HG03066 (cell line): ENCODE results near the gene COL5A1.

ENCODE experiments used
- ATAC-seq: cut with Tn5 transposase; IDR thresholded peaks from one replicate; pipeline ENCODE4 v1.9.1; 2021; ENCODE audit warnings: low read depth; ENCODE audit not compliant: unreplicated experiment

COL5A1 gene

DNA sequence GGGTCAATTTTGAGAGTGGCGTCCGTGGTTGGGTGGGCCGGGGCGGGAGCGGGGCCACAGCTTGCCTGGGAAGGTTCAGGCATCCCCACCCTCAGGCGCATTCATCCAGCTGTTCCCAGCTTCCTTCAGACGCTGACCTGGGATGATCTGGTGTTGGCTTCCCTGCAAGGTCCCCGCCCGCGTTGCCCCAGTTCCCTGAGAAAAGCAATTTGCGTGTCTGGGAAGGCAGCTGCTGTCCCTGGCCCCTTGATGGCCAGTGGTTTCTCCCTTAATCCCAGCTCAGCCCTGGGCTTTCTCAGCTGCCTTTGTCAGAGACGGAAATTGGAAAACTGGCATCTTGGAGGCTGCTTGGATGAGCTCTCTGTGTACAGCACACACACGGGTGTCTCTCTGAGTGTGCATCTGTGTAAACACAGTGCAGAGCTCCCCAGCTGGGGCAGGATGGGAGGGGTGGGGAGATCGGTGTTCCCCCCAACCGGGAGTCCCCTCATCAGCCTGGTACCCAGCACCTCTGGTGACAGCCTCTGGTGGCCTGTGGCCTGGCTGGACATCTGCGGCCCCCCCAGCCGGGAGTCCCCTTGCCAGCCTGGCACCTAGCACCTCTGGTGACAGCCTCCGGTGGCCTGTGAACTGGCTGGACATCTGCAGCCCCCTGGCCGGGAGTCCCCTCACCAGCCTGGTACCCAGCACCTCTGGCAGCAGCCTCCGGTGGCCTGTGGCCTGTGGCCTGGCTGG, 94.0 kb downstream of the COL5A1 start:
- no peak for ATAC-seq

DNA sequence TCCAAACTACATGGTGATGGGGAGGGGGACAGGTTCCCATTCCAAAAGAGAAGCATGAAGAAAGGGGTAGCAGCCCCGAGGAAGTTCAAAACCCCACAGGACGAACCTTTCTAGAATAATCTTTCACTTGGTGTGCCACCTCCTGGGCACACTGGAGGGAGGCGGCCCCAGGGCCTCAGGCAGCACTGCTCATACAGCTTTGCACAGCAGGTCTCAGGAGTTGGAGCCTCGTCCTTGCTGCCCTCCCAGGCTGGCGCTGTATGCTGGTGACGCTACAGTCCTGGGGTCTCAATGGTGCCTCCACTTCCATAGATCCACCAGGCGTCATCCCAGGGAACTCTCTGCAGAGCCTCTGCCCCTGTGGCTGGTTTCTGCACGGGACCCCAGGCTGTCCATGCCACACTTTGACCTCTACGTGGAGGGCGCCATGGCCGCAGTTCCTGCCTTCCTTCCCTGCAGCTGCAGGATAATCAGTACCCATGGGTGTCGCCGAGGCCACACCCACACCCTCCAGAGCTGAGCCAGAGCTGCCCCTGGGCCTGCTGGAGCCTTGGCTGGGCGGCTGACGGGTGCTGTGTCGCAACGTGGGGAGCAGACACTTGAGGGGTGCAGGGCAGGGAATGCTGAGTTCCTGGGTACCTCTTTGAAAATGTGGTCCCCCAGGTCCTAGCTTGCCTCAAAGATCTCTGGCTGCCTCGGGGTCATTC, 95.3 kb downstream of the COL5A1 start:
- ATAC-seq, result no peak

DNA sequence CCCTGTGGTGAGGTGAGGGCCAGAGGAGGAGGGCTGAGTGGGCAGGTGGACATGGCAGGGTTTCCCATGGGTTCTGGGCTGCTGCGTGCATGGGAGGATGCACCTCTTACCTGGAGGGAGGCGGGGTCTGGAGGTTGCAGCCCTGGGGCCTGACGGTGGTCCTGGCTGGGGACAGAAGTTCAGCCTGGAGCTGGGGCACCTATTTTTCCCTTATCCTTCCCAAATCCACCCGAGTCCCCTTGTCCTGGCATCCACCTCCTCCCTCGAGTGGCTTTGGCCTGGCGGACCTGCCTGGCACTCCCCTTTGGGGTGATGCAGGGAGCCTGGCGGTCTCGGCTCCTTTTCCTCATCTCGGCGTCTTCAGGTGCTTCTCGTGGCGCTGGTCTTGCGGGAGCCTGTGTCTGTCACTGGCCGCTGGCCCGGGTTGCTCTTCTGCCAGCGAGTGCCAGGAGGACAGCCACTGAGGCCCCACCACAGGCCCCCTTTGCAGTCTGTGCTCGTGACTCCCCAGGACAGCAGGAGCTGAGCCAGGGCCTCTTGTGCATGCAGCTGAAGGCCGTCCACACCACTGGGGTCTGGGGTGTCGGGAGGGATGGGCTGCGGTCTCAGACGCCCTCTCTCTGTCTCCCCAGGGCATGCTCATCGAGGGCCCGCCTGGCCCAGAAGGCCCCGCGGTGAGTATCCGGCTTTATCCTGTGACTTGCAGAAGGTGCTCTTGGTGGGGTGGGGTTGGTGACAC, 96.4 kb downstream of the COL5A1 start:
- no peak for ATAC-seq

DNA sequence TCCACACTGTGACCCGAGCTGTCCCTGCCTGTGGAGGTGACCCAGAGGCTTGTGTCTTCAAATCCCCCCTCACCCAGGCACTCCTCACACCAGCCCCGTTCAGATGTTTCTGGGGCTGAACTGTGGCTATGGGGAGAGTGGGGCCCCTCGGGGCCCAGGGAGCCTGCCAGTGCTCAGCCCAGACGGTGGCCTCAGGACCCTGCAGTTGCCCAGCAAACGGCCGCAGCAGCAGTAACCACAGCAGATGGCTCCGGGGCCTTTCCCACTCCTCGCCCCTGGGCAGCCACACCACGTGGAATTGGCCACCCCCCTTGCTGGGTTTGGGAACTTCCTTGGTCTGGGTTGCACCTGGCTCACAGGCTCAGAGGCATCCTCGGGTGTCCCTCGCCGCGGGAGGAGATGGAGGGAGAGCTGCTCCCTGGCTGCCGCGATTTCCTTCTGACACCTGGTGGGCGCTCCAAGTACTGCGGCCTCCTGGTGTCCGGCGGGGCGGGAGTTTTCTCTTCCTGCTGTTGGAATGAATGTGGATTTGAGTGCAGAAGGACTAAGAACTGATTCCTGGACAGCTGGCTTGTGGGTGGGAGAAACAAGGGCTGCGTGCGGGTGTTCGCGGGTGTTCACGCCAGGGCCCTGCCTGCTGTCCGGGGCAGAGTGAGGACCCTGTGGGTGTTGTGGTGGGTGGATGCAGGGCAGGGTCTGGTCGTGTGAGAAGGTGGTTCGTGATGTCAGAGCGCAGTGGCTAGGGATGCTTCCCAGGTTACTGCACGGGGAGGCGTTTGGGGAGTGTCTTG, 97.5 kb downstream of the COL5A1 start:
- no peak for ATAC-seq

DNA sequence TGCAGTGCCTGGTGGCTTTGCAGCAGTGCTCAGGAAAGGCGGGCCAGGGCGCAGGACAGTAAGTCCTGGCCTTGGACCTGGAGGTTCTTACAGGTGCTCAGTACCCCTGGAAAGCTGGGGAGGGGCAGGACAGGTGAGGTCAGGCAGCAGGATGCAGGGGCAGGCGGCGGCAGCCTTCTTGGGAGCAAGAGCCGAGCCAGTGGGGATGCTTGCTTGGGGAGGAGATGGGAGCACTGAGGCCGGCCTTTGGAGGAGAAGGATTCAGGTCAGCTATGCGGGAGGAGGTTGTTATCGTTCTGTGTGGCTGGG, 98.0 kb downstream of the COL5A1 start:
- no peak for ATAC-seq

DNA sequence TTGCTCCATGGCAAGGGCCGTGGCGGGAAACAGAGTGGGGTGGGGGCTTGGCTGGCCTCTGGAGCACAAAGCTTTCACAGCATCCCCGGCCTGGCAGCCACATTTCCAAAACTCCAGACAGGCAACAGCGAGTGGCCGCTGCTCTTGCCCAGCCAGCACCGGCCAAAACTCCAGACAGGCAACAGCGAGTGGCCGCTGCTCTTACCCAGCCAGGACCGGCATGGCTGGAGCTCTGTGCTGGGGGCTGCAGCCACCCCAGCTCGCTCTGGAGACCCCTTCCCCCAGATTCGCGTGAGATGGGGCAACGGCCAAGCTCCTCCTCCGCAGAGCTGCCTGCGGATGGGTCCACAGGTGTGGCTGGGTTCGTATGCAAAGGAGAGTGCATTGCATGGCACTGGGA, 98.5 kb downstream of the COL5A1 start:
- ATAC-seq, result no peak

DNA sequence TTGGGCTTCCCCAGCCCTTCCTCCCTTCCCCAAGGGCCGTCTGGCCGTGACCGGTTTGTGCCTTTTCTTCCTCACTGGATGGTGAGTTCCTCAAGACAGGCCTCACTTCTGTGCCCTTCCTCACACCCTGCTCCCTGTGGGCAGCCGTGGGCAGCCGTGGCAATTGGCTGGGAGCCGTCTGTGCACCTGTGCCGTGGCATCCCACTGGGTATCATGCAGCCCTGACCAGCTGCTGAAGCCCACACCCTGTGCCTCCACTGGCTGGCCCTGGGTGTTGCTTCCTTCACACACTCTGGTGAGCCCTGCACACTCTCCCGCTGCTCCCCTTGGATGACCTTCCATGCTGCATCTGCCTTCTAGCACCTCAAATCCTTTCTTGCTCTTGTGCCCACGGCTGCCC, 100.2 kb downstream of the COL5A1 start:
- no peak for ATAC-seq

DNA sequence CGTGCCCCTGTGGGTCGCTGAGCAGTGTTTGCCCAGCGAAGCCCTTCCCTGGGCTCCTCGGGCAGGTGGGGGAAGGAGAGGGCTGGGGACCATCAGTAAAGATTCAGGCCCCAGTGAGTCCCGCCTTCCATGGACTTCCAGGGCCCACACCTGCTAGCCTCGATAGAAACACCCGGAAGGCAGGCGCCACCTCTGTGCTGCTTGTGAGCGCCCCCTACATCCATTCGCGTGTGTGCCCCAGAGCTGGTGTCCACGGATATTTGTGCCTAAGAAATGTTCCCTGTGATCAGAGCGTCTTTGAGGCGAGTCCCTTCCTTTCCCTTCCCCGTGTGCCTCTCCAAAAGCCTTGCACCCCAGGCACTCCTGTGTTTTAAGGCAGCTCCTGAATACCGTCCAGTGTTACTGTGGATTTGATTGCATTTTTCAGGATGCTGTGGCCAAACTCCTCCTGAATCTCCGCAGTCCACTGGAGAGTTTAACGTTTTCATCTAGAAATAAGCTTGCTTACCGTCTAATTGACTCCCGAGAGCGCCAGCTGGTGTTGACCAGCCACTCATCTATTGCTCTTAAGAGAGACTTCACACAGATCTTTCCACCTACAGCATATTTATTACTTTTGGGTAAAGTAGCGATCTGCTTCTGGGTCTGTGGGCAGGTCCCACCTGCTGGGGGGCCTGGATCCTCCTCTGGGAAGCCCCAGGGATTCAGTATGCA, 101.4 kb downstream of the COL5A1 start:
- no peak for ATAC-seq

DNA sequence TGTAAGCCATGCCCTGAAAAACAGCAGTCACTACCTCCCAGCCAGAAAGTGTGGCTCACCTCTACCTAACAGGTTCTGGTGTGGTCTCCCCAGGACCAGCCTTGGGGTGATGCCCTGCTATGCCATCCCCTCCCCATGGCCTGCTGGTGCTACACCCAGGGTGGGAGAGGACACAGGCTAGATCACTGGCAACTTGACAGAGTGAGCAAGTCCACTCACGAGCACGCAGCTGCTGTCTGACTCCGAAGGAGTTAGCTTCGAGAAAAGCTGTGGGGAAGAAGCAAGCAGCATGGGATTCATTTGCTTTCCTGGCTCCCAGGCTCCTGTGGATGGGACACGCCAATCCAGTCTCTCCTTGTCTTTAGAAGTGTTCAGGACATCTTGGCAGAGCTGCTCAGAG, 102.2 kb downstream of the COL5A1 start:
- ATAC-seq, result no peak

DNA sequence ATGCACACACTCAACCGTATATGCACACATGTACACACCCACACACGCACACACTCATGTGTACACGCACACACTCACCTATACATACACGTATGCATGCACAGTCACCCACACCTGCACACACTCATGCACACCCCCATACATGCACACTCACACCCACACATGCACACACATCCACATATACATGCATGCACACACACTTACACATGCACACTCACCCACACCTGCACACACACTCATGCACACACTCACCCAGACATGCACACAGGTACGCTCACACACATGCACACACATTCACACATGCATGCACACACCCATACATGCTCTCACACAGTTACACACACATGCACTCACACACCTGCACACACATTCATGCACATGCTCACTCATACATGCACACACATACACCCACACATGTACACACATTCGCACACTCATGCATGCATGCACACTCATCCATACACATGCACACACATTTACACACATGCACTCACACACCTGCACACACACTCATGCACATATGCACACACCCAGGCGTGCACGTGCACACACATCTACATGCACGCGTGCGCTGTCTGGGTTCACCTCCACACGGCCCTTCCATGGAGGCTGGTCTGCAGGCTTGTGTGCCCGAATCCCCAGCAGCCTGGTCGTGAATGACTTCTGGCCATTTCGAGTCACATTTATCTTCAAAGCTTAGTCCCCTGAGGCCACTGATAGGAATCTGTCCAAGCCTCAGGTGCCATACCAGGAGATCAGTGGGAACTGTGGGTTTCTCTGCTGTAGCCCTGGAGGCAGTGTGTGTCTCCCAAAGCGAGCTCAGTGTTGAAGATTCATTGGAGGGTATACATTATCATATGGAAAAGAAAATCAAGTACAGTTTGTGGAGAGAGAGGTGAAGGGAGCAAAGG, 103.0 kb downstream of the COL5A1 start:
- ATAC-seq, result no peak

DNA sequence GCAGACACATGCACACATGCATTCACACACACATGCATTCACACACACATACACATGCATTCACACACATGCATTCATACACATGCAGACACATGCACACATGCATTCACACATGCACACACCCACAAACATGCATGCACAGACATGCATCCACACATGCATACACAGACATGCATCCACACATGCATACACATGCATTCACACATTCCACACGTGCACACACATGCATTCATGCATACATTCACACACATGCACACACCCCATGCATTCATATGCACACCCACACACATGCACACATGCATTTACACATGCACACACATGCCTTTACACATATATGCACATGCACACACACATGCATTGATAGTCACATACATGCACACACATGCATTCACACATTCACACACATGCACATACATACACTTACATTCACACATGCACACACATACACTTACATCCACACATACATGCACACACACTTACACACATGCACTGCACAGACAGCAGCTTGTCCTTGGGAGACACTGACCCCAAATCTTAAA, 106.4 kb downstream of the COL5A1 start:
- ATAC-seq, result no peak

DNA sequence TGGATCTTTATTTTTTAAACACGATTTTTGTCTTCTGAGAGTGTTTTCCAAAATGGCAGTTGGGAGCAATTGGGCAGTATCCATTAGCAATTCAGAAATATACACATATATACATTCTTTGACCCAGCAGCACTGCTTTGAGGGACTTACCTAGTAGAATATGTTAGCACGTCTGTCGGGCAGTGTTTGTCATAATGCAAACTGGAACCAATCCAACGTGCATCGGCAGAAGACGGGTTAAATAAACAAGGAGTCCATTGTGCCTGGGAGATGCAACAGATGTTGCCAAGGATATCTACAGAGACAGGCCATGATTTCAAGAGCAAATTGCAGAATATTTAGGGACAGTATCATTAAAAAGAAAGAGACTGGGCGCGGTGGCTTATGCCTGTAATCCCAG, 107.0 kb downstream of the COL5A1 start:
- no peak for ATAC-seq

DNA sequence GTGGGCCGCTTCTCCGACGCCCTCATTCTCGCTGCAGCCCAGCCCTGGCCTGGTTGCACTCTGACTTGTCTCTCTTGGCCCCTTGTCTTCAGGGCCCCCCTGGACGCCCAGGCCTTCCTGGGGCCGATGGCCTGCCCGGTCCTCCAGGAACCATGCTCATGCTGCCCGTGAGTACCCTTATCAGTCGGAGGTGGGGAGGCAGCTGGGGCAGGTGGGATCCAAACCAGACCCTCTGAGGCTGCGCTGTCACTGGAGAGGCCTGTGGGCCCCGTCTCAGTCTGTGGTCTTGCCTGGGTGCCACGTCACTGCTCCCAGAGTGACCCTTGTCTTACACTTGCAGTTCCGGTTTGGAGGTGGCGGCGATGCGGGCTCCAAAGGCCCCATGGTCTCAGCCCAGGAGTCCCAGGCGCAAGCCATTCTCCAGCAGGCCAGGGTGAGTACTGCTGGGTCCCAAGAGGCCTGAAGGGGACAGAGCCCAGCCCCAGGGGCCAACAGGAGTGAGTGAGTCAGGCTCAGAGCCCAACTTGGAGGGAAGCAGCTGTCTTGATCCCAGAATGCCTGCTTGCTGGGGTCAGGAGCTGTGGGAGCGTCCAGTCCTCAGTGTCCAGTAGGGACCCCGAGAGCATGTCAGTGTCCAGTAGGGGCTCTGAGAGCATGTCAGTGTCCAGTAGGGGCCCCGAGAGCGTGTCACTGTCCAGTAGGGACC, 109.0 kb downstream of the COL5A1 start:
- ATAC-seq, result no peak

DNA sequence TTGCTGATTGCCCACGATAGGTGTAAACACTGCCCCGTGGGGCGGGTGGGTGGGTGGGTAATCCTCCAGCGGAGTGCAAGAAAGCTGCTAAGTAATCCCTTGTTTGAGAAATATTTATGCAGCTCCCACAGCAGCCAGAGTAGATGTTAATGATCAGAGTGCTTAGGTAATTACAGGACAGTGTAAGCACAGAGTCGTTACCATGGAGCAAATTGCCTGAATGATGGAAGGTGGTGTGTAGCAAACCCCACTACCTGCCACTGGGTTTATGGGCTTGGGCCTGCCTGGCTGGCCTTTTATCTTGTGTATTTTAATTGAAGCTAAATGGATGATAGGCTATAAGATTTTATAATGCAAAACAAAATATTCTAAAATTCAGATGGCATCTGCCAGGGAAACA, 110.0 kb downstream of the COL5A1 start:
- no peak for ATAC-seq

DNA sequence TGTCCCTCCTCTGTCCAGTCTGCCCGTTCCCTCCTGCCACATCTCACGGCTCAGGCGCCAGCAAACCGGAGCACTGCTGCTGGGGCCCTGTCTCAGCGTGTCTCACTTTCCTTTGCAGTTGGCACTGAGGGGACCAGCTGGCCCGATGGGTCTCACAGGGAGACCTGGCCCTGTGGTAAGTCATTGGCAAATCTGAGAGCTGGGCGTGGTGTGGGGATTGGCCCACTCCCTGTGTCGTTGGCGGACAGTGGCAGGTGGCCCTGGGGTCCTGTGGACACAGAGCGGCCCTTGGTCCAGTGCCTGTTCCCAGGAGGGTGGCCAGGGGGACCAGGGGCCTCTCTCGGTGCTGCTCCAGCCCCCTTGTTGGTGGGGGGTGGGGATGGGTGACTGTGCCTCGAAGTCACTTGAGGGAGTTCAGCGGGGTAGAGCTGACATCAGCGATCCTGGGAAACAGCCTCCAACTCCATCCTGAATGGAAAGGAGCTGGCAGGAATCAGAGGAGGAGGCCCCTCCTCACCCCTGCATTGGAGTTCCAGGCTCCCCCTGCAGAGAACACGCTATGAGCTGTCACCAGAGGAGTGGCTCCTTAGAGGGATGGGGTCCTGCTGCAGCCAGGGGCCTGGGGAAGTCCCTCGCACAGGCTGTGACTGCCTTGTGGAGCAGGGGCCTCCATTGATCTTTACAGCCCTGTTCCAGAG, 111.0 kb downstream of the COL5A1 start:
- ATAC-seq, result no peak

DNA sequence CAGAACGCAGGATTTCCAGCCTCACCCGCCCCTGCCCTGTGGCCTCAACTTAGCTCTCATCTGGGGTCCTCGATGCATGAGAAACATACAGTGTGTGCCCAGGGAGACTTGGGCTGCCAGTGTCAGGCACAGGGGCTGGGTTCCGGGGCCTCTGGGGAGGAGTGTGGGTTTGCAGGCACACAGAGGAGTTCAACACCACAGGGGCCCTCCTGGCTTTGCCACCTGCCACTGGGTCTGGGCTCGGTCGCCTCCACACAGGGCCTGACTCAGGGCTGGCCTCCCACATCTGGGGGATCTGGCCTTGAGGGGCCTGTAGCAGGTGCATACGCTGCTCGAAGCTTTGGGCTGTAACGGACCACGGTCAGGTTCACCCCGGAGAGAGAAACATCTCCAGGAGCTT, 111.6 kb downstream of the COL5A1 start:
- no peak for ATAC-seq

DNA sequence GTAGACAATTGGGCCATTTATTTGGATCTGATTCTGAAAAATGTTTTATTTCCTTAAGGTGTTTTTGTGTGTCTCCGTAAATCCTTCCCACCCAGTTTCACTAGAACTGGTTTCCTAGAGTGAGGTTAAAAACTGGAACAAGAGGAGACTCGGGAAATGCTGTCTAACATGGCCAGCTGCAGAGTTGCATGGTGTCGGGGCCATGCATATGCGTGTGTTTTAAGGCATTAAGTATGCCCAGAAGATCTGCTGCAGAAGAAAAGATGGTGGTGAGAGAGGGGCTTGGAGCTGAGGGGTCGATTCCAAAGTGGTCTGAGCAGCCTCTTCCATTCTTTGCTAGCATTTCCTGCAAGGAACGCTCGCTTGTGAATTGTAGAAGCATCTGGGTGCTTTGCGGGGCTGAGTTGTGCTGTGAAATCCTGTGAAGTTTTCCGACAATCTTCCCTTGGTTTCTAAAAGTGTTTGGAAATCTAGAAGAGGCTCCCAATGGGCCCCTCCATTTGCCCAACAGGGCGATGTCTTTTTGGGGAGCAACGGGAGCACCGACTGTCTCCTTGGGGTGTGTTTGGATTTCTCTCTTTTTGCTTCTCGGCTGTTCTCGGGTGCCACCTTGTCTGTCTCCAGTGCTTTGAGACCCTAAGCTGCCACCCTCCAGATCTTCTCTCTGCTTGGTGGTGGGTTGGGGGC, 113.8 kb downstream of the COL5A1 start:
- ATAC-seq, result no peak
